ENCODE measurements around the gene CCDC197.
A peak's percentile ranks its signal among the peaks of the same experiment; 100 is the strongest.

CCDC197 gene

DNA sequence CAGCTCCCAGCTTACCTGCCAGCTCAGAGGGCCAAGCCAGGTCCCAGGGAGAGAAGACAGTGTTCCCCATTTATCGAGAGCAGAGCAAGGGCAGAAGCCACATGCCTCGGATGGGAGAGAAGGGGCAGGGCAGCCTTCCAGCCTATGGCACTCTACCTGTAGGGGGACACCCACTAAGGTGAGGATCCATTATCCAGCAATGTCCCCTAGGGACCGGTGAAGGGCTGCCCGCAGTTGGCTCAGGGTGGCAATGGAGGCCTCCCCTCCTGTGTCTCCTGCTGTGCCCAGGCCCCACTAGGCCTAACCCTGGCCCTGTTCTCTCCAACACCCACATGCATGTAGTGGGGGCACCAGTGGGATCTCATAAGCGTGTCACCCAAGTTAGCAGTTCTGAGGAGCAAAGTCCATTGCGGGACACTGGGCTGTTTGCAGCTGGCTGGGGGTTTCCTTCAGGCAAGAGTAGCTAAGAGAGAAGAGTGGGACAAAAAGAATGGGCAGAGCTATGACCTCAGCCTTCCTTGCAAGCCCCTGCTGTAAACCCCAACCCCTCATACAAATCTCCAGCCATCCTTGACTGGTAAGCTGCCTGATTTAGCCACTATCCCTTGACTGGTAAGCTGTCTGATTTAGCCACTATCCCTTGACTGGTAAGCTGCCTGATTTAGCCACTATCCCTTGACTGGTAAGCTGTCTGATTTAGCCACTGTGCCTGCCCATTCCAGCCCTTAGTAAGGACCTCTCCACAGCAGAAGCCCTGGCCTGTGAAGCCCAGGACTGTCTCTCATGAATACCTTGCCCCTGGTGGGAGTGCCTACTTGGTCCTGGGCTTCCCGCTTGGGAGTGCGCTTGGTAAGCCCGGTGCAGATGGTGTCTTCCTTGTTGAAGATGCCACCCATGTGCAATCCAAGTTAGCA is 15.5 kb upstream of the CCDC197 start:
- H3K27me3 Mint-ChIP-seq = peaks cover 6% of the 10 kb centered on the region
- H3K4me3 Mint-ChIP-seq = no peak overlapping the region
- H3K27ac Mint-ChIP-seq = peak overlapping the region; percentile 66 to 96
- peaks cover 6 to 16% of the 10 kb centered on the region in 2 donors for H3K9me3 Mint-ChIP-seq
- ATAC-seq = no peak
- peaks cover 85% of the 10 kb centered on the region for H3K4me1 Mint-ChIP-seq
- DNase-seq = no peak

DNA sequence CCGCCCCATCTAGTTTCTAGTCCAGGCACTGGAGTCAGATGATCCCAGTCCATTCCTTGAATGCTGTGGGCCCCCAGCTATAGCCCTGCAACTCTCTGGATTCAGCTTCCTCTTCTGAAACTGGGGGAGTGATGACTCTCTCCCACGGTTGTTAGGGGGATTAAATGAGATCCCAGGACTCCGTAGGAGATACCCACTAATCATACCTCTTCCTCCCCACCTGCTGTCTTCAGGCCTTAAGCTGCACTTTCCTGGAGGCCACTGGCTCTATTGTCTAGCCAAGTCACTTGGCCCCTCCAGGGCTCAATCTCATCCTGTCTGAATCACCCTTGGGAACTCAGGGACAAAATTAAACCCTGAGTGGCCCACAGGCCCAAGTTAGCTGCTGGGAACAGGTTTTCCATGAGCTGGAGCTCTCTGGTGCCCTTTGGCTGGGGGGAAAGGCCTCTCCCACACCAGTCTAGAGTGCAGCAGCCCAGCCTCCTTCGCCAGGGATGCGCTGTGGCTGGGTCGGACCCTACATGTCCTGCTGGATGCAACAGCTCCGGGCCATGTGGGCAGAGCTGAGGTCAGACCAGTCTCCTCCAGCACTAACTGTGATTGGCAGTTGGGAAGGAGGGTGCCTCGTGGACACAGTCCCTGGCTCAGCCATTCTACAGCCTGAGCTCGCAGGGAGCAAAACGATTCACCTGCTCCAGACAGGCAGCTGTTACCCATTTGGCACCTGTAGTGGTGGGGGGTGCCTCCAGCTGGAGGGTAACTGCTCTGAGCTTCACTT is 14.7 kb upstream of the CCDC197 start:
- peaks cover 76% of the 10 kb centered on the region for H3K4me1 Mint-ChIP-seq
- no peak overlapping the region for H3K4me3 Mint-ChIP-seq
- H3K27me3 Mint-ChIP-seq = peaks cover 6% of the 10 kb centered on the region
- DNase-seq = no peak
- peak overlapping the region in 1 of 2 donors; percentile 71 for H3K27ac Mint-ChIP-seq
- ATAC-seq = no peak
- H3K9me3 Mint-ChIP-seq = peaks cover 0 to 8% of the 10 kb centered on the region in 2 donors

- Mint-ChIP-seq H3K4me3 (no peak overlapping the region), H3K4me1 (peaks cover 64% of the 10 kb centered on the region), H3K27ac (no peak overlapping the region), H3K9me3 (no peaks in the 10 kb centered on the region), H3K27me3 (peaks cover 10% of the 10 kb centered on the region)
- no peak for ATAC-seq
- DNase-seq = no peak
Measured at GRCh38 chr14:93984070-93984469, 13.0 kb upstream of the CCDC197 start.

DNA sequence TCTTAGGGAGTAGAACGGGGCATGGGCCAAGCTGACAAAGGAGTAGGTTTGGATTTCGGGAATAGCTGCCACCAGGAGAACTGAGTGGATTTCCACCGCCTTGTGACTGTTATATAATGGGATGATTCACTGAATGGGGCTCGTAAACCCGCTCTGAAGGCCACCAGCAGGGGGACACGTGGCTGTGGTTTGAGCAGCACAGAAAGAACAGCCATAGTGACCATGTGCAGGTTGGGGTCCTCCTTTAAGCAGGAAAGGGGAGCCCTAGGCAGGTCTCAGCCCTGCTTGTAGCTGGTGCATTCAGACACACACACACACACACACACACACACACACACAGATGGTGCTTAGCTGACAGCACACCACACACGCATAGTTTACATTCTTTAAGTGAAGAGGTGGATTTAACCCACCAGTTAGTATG is 12.1 kb upstream of the CCDC197 start:
- H3K4me1 Mint-ChIP-seq = peaks cover 64% of the 10 kb centered on the region
- no peaks in the 10 kb centered on the region for H3K9me3 Mint-ChIP-seq
- DNase-seq = no peak

DNA sequence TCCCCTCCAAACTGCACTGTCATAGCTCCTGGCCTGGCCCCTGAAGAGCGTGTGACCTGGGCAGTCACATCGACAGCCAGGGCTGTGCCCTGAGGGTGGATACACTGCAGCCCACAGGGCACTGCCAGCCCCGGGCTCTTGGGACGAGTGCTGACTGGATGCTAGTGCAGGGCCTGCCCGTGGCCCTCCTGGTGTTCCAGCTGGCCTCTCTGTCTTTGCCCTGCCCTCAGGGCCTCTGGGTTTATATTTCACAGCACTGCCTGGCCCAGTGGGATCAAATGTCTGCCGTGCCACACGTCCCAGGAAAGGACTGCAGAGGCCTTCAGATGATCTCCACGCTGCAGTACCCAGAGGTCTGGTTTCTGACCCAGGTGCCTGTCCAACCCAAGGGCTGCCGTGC is 10.1 kb upstream of the CCDC197 start:
- DNase-seq = no peak
- no peak overlapping the region for H3K4me3 Mint-ChIP-seq
- no peaks in the 10 kb centered on the region for H3K9me3 Mint-ChIP-seq
- H3K4me1 Mint-ChIP-seq = peaks cover 63% of the 10 kb centered on the region
- H3K27me3 Mint-ChIP-seq = peaks cover 21% of the 10 kb centered on the region
- no peak overlapping the region for H3K27ac Mint-ChIP-seq
- no peak for ATAC-seq

More for the DNA sequence above, 12.1 kb upstream of the CCDC197 start:
- H3K4me3 Mint-ChIP-seq = no peak overlapping the region
- peak overlapping the region in 1 of 2 donors; percentile 87 for H3K27ac Mint-ChIP-seq
- peaks cover 11% of the 10 kb centered on the region for H3K27me3 Mint-ChIP-seq
- no peak for ATAC-seq

- ATAC-seq = no peak
- Mint-ChIP-seq H3K27me3 (peaks cover 25% of the 10 kb centered on the region), H3K4me1 (peaks cover 63% of the 10 kb centered on the region)
Measured at GRCh38 chr14:93987376-93987775, 9.7 kb upstream of the CCDC197 start.

GRCh38 chr14:93987815-93988476 is 9.2 kb upstream of the CCDC197 start:
- Mint-ChIP-seq H3K27me3 (peaks cover 25% of the 10 kb centered on the region), H3K9me3 (no peaks in the 10 kb centered on the region), H3K4me1 (peaks cover 65% of the 10 kb centered on the region), H3K4me3 (no peak overlapping the region), H3K27ac (no peak overlapping the region)
- ATAC-seq (no peak), DNase-seq (no peak)

More at GRCh38 chr14:93987376-93987775, 9.7 kb upstream of the CCDC197 start:
- Mint-ChIP-seq H3K9me3 (no peaks in the 10 kb centered on the region), H3K27ac (no peak overlapping the region), H3K4me3 (no peak overlapping the region)
- DNase-seq = no peak

- Mint-ChIP-seq H3K27ac (peak overlapping the region; percentile 16 to 68), H3K9me3 (no peaks in the 10 kb centered on the region), H3K27me3 (peaks cover 19% of the 10 kb centered on the region), H3K4me1 (peaks cover 70% of the 10 kb centered on the region), H3K4me3 (peak overlapping the region in 1 of 2 donors; percentile 4)
- ATAC-seq (peak; percentile 52), DNase-seq (no peak)
Measured at GRCh38 chr14:93989939-93990338, 7.2 kb upstream of the CCDC197 start.

- Mint-ChIP-seq H3K27ac (peak overlapping the region in 1 of 2 donors; percentile 65), H3K9me3 (no peaks in the 10 kb centered on the region)
Measured at GRCh38 chr14:93991212-93991611, 5.9 kb upstream of the CCDC197 start.

DNA sequence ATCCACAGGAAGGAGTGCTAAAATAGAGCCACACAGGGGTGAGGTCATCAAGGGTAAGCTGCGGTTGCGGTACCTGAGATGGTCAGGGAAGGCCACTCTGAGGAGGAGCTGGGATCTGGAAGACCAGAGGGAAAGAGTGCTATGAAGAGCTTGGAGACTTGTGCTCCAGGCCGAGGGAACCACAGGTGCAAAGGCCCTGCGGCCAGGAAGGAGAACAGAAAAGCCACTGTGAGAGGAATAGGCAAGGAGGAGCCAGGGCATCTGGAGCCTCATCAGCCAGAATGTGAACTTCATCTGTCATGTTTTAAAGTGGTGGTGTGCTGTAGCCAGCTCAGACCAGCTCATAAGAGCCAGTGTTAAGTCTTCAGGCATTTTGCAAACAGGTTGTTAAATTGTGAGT is 5.5 kb upstream of the CCDC197 start:
- Mint-ChIP-seq H3K27ac (no peak overlapping the region), H3K9me3 (no peaks in the 10 kb centered on the region), H3K27me3 (peaks cover 19% of the 10 kb centered on the region), H3K4me1 (peaks cover 78% of the 10 kb centered on the region), H3K4me3 (no peak overlapping the region)
- DNase-seq (no peak), ATAC-seq (no peak)

More at GRCh38 chr14:93991212-93991611, 5.9 kb upstream of the CCDC197 start:
- Mint-ChIP-seq H3K27me3 (peaks cover 19% of the 10 kb centered on the region), H3K4me3 (no peak overlapping the region), H3K4me1 (peaks cover 74% of the 10 kb centered on the region)
- no peak for DNase-seq
- peak; percentile 35 for ATAC-seq

- H3K27ac Mint-ChIP-seq = peak overlapping the region in 1 of 2 donors; percentile 50
- no peaks in the 10 kb centered on the region for H3K9me3 Mint-ChIP-seq
- H3K4me1 Mint-ChIP-seq = peaks cover 96% of the 10 kb centered on the region
- no peak for ATAC-seq
- DNase-seq = no peak
- no peak overlapping the region for H3K4me3 Mint-ChIP-seq
- peaks cover 19% of the 10 kb centered on the region for H3K27me3 Mint-ChIP-seq
Measured at GRCh38 chr14:93993382-93993781, 3.7 kb upstream of the CCDC197 start.

DNA sequence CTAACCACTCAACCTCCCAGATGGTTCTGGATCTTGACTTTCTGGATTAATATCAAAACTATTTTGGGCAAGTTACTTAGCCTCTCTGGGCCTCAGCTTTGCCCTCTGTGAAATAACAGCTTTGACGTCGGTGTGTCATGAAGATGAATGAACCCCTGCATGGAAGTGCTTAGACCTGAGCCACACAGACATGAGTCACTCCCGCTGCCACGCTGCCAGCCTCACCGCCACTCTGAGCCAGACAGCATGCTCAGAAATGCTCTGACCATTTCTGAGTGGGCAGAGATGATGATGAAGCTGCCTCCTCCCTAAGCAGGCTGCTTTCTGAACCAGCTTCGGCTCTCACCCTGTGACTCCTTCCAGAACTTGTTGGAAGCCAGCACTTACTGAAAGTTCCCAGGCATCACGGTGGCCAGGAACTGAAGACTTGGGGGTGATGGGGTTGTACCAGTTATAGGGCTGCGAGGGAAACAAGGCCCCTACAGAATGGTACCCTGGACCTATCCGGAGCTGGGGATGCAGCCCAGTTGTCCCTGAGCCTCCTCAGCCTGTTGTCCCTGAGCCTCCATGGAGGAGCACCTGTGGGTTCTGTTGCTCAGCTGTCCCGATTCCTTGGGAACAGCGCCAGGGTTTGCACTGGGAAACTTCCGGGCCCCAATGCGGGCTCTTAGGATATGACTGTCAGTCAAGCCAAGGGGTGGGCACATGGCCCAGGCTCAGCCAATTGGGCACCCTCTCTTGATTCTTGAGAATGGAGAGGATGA is 2.0 kb upstream of the CCDC197 start:
- ATAC-seq = peak; percentile 85
- DNase-seq = peak; percentile 48 to 72
- Mint-ChIP-seq H3K4me1 (peaks cover 97% of the 10 kb centered on the region), H3K27me3 (peaks cover 13% of the 10 kb centered on the region), H3K9me3 (no peaks in the 10 kb centered on the region), H3K27ac (peak overlapping the region in 1 of 2 donors; percentile 87), H3K4me3 (peak overlapping the region in 1 of 2 donors; percentile 56)

DNA sequence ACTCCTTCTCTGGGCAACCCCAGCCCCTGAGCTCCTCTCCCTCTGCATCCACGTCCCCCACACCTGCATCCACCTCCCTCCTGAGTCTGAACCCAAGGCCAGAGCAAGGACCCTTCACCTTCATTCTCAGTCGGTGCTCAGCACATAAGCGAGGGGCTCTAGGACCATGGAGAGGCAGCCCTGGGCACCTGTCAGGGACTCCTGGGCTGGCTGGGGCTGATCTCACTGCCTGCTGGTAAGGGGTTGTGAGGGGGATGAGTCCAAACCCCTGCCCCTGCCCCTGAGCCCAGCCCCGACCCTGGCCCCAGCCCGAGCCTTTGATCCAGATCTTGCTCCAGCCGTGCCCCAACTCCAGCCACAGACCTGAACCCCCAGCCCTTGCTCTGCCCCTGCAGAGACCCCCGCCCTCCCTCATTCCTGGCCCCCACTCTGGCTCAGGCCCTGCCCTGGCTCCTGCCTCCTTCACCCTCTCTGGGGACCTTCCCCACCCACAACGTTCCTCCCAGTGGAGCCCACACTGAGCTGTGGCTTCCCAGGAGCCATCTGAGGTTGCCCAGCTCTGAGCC is 888 bp upstream of the CCDC197 start:
- no peaks in the 10 kb centered on the region for H3K9me3 Mint-ChIP-seq
- ATAC-seq = peak; percentile 8
- peak overlapping the region in 1 of 2 donors; percentile 56 for H3K4me3 Mint-ChIP-seq
- DNase-seq = no peak
- H3K27me3 Mint-ChIP-seq = peaks cover 12% of the 10 kb centered on the region
- H3K4me1 Mint-ChIP-seq = peaks cover 95% of the 10 kb centered on the region
- H3K27ac Mint-ChIP-seq = peak overlapping the region in 1 of 2 donors; percentile 64

Measured in stimulated activated naive CD8-positive, alpha-beta T cell treated with anti-CD3 and anti-CD28 coated beads, Interleukin-15, amount 100 ng/mL, for 72 hours (primary cell).